Neural crest cell (in vitro differentiated cells): Measurements from ENCODE around the gene SMC2. TPM values are rescaled to one million over a fixed set of nuclear protein-coding genes. Genes with fewer than 3 reads are reported as not detected.

Experiments used
- DNase-seq: peaks from one replicate; pipeline ENCODE4 v3.0.0; 2021; ENCODE audit warnings: low read depth, mixed read lengths, low spot score
- H3K27ac Mint-ChIP-seq: one replicate; pipeline ENCODE4 v1.8.0; 2021; ENCODE audit warnings: mild to moderate bottlenecking, mixed read lengths; ENCODE audit not compliant: unreplicated experiment
- H3K27me3 Mint-ChIP-seq: 2 replicates; pipeline ENCODE4 v1.8.0; 2021; ENCODE audit warnings: low read depth, mild to moderate bottlenecking, mixed read lengths
- H3K36me3 Mint-ChIP-seq: 2 replicates; pipeline ENCODE4 v1.8.0; 2021; ENCODE audit warnings: low read depth, mild to moderate bottlenecking, mixed read lengths
- H3K4me1 Mint-ChIP-seq: 2 replicates; pipeline ENCODE4 v1.8.0; 2021; ENCODE audit warnings: mixed read lengths
- H3K4me3 Mint-ChIP-seq: one replicate; pipeline ENCODE4 v1.8.0; 2021; ENCODE audit warnings: mild to moderate bottlenecking, mixed read lengths
- H3K9me3 Mint-ChIP-seq: 2 replicates; pipeline ENCODE4 v1.8.0; 2021; ENCODE audit warnings: mixed read lengths
- total RNA-seq: library from RNA; stranded (reverse); gene quantifications from 2 replicates; pipeline ENCODE4 v1.2.1, GENCODE V29; 2021
- TF ChIP-seq, protein P1 (sequence below): fragments of 200-600 bp; sonication (generic); conservative IDR thresholded peaks from 2 replicates; pipeline ENCODE4 v1.5.0; 2021; ENCODE audit warnings: antibody characterized with exemption, mild to moderate bottlenecking

The SMC2 gene
- total RNA-seq, 1 donor from 2014 or later = 45.4 TPM

DNA sequence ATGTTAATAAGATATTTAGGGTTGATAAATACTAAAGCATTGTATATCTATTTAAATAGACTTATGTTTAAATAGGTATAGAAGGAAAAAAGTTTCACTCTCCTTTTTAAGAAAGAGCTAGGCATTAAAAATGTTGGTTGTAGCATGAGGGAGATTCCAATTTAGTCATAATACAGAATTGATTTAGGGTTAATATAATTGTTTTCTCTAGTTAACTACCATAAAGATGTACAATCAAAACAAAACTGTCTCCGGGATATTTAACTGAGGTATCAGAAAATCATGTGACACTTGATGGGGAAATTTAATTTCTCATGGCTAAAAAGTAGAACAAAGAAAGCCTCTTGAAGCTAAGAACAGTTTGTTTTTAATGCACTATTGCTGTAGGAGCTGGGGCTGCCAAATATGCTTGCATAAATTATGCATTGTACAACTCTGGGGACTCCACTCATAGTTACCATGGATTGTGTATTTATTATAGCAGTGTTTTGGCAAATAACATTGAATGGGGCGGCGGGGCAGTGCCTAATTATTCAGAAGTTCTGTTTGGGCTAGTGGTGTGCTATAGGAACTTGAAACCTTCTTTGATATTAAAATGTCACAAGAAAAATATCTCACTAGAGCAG is 44.2 kb downstream of the SMC2 start:
- Mint-ChIP-seq H3K36me3 (peaks cover 44% of the 10 kb centered on the region), H3K27ac (no peak overlapping the region), H3K4me1 (no peaks in the 10 kb centered on the region), H3K9me3 (no peaks in the 10 kb centered on the region), H3K4me3 (no peak overlapping the region), H3K27me3 (no peaks in the 10 kb centered on the region)
- TF ChIP-seq, protein P1, sequence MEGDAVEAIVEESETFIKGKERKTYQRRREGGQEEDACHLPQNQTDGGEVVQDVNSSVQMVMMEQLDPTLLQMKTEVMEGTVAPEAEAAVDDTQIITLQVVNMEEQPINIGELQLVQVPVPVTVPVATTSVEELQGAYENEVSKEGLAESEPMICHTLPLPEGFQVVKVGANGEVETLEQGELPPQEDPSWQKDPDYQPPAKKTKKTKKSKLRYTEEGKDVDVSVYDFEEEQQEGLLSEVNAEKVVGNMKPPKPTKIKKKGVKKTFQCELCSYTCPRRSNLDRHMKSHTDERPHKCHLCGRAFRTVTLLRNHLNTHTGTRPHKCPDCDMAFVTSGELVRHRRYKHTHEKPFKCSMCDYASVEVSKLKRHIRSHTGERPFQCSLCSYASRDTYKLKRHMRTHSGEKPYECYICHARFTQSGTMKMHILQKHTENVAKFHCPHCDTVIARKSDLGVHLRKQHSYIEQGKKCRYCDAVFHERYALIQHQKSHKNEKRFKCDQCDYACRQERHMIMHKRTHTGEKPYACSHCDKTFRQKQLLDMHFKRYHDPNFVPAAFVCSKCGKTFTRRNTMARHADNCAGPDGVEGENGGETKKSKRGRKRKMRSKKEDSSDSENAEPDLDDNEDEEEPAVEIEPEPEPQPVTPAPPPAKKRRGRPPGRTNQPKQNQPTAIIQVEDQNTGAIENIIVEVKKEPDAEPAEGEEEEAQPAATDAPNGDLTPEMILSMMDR = no peak
- DNase-seq = no peak

DNA sequence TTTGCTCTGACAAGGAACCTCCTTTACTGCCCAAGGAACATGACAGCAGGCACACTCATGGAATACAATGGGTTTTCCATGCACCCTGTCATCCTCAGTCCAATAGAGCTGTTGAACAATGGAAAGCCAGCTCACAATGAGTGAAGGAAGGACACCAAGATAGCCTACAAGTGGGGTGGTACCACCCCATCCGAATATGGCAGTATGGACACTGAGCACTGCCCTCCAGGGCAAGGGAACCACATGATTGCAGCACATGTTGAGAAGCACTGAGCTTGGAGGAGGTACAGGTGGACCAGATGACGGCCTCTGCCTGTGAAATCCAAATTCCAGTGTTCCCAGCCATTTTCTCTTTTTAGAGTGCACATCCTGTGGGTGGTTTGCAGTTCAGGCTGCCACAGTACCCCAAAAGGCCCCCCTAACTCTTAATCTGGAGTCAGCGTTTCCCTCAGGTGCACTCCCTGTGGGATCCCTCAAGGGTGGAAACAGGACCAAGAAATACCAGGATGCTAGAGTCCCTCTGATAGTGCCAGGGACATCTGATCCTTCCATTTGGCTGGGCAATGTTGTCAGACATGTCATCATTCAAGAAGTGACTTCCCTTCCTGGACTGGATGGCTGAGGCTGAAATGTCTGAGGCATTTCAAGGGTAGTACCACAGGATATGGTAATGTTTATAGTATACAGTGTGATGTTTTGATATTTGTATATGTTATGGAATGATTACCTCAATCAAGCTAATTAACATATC is 48.9 kb downstream of the SMC2 start:
- Mint-ChIP-seq H3K27ac (no peak overlapping the region), H3K4me1 (no peaks in the 10 kb centered on the region), H3K36me3 (peaks cover 19% of the 10 kb centered on the region), H3K9me3 (peaks cover 3% of the 10 kb centered on the region), H3K4me3 (no peak overlapping the region), H3K27me3 (no peaks in the 10 kb centered on the region)
- DNase-seq = no peak
- TF ChIP-seq, protein P1 = no peak

DNA sequence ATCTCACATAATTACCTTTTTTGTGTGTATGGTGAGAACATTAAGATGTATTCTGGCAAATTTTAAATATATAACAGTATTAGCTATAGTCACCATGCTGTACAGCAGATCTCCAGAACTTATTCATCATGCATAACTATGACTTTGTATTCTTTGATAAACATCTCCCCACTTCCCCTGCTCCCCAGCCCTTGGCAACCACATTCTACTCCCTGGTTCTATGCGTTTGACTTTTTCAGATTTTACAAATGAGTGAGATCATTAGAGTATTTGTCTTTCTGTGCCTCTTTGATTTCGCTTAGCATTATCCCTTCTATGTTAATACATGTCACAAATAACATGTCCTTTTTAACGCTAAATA is 49.4 kb downstream of the SMC2 start:
- no peaks in the 10 kb centered on the region for H3K4me1 Mint-ChIP-seq
- H3K9me3 Mint-ChIP-seq = peaks cover 3% of the 10 kb centered on the region
- H3K27me3 Mint-ChIP-seq = no peaks in the 10 kb centered on the region
- H3K36me3 Mint-ChIP-seq = peaks cover 16% of the 10 kb centered on the region
- H3K4me3 Mint-ChIP-seq = no peak overlapping the region
- no peak overlapping the region for H3K27ac Mint-ChIP-seq
- no peak for DNase-seq
- TF ChIP-seq, protein P1 = no peak

DNA sequence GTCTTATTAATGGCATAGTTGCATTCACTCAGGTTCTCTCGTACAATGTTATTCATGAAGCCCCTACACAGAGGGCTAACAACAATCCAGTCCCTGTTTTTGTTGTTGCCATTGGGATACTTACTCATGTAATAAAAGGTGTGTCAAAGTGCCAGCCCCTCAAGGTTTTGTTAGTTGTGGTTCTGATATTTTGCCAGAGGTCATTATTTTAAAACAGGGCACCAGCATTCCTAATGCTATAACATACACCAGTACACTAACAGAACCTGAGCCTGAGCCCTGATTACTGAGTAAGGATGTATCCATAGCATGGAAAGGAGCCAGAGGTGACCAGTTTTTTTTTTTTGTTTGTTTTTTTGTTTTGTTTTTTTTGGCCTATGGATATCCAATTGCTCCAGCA is 50.2 kb downstream of the SMC2 start:
- H3K27ac Mint-ChIP-seq = no peak overlapping the region
- no peak for DNase-seq
- H3K27me3 Mint-ChIP-seq = no peaks in the 10 kb centered on the region
- no peaks in the 10 kb centered on the region for H3K4me1 Mint-ChIP-seq
- TF ChIP-seq, protein P1 = no peak
- peaks cover 14% of the 10 kb centered on the region for H3K36me3 Mint-ChIP-seq
- peaks cover 3% of the 10 kb centered on the region for H3K9me3 Mint-ChIP-seq
- H3K4me3 Mint-ChIP-seq = no peak overlapping the region

DNA sequence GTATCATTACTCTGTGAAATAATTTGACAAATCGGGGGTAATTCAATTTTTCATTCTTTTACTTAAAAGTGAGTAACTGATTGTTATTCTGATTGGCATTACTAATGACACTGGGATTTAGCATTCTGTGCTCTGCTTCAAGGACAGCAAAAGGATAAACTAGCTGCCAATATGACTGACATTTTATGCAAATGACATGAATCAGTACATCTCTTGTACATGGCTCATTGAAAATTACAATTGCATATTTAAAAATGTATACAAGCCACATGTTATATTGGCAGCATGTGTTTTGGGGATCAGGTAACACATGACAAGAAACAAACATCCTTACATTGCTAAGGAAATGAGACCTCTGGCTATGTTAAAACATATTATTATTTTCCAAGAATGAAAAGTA is 79.0 kb downstream of the SMC2 start:
- TF ChIP-seq, protein P1 = no peak
- no peak overlapping the region for H3K27ac Mint-ChIP-seq

More for the DNA sequence above, 79.0 kb downstream of the SMC2 start:
- no peaks in the 10 kb centered on the region for H3K9me3 Mint-ChIP-seq
- no peak for DNase-seq
- H3K27me3 Mint-ChIP-seq = no peaks in the 10 kb centered on the region
- no peaks in the 10 kb centered on the region for H3K4me1 Mint-ChIP-seq
- H3K36me3 Mint-ChIP-seq = no peaks in the 10 kb centered on the region
- H3K4me3 Mint-ChIP-seq = no peak overlapping the region
